ENCODE data around the gene RUNX2. TPM values are rescaled to one million over a fixed set of nuclear protein-coding genes. Genes with fewer than 3 reads are reported as not detected.

Gene RUNX2
- total and polyA plus RNA-seq, 9 of the 15 experiments (the other 6 are each of a cell fraction or from before 2014, with no cell fraction given) = 0.29 to 1.00 (median 0.43) TPM

- Histone ChIP-seq H3K4me1 (replicated peaks in 1 of 2; ENCODE audit: control insufficient read depth in 2 of 2, insufficient read depth in 2 of 2, low read length in 2 of 2) (no peaks in the 10 kb centered on the region), H3K4me3 (no peak overlapping the region), H3K79me2 (ENCODE audit: control insufficient read depth, insufficient read depth, low read length) (no peaks in the 10 kb centered on the region), H2AFZ (ENCODE audit: low read depth, low read length) (no peak overlapping the region), H3K4me2 (ENCODE audit: insufficient read depth, low read length) (no peak overlapping the region), H4K20me1 (replicated peaks; ENCODE audit: control insufficient read depth, insufficient read depth, low read length) (no peaks in the 10 kb centered on the region), H3K27me3 (ENCODE audit: control insufficient read depth in 2 of 2, insufficient read depth in 2 of 2, low read length in 2 of 2) (peaks cover 9 to 27% of the 10 kb centered on the region in 2 experiments; a peak in 3 of 5 replicates), H3K36me3 (ENCODE audit: control insufficient read depth, insufficient read depth, low read length) (no peaks in the 10 kb centered on the region), H3K27ac (ENCODE audit: extremely low read depth, low read depth, low read length) (no peak overlapping the region), H3K9me3 (replicated peaks; ENCODE audit: control insufficient read depth, insufficient read depth, low read depth, low read length) (no peaks in the 10 kb centered on the region), H3K9me1 (ENCODE audit: control insufficient read depth, insufficient read depth, low read length) (no peaks in the 10 kb centered on the region), H3K9ac (ENCODE audit: insufficient read depth in 1 of 2, low read depth in 2 of 2, low read length in 2 of 2) (no peak overlapping the region)
- TF ChIP-seq NR1H2 (CRISPR knock-in tag; IDR thresholded peaks at IDR 0.05) (no peak), ZNF592 (IDR thresholded peaks at IDR 0.05) (no peak), ZNF212 (CRISPR knock-in tag; IDR thresholded peaks at IDR 0.05) (no peak), THAP7 (CRISPR knock-in tag; IDR thresholded peaks at IDR 0.05) (no peak), ATF4 (CRISPR knock-in tag; IDR thresholded peaks at IDR 0.05) (no peak), POLR2AphosphoS5 (IDR thresholded peaks at IDR 0.05; ENCODE audit: control insufficient read depth, insufficient read depth, low read depth, low read length) (no peak)
- BruUV-seq (replicated peaks) = no TSS peak
- CTCF ChIA-PET (ENCODE audit: low intra/inter-chr PET ratio) = no interaction called here
- POLR2A ChIA-PET = no interaction called here
- WGBS (ENCODE audit: insufficient coverage, low coverage, missing lambda C conversion rate) = 1% methylated on average over 4 of the region's 4 CpGs
- DNase-seq (ENCODE audit: extremely low read depth in 1 of 4, low spot score in 3 of 4) (no peak), ATAC-seq (no peak), FAIRE-seq (no peak)
- intact Hi-C loops (cut with micrococcal nuclease) = no loop called here
- in situ Hi-C loops (cut with MboI) = no loop called here
Measured at GRCh38 chr6:45607798-45608197, 279.7 kb downstream of the RUNX2 start.

Data from K562 (cell line).